ENCODE data around the gene VWC2L. TPM values are rescaled to one million over a fixed set of nuclear protein-coding genes. Genes with fewer than 3 reads are reported as not detected.

Gene VWC2L
- not detected for total RNA-seq

GRCh38 chr2:214410918-214411554 lies at the start of gene VWC2L:
Gene VWC2L, plus strand, starts transcription at chr2:214411054. Its CDS starts 3,140 bp downstream, at chr2:214414194.
- 14 to 17% methylated on average over 19 of the region's 19 CpGs for WGBS, 2 donors
- H3K36me3 ChIP-seq: no peaks in the 10 kb centered on the region
- no peaks in the 10 kb centered on the region for H3K27me3 ChIP-seq
- H3K9me3 ChIP-seq: no peaks in the 10 kb centered on the region
- no peak for TF ChIP-seq POLR2A (IDR thresholded peaks at IDR 0.05)
- no peak for TF ChIP-seq CTCF (IDR thresholded peaks at IDR 0.05)
- intact Hi-C loops (cut with DNase I): no loop called here
- DNase-seq: no peak
- no peak within 1 kb of the TSS for H3K4me3 ChIP-seq
- no peaks in the 10 kb centered on the region for H3K4me1 ChIP-seq
- no peak within 1 kb of the TSS for H3K27ac ChIP-seq

- no peak overlapping the region for H3K27ac ChIP-seq
- H3K27me3 ChIP-seq: no peaks in the 10 kb centered on the region
- DNase-seq: no peak
- H3K9me3 ChIP-seq: no peaks in the 10 kb centered on the region
- intact Hi-C loops (cut with DNase I): no loop called here
- 84 to 86% methylated on average over 4 of the region's 4 CpGs for whole genome bisulfite sequencing, 2 donors
- TF ChIP-seq POLR2A (IDR thresholded peaks at IDR 0.05) (no peak), CTCF (IDR thresholded peaks at IDR 0.05) (no peak)
- H3K4me1 ChIP-seq: no peaks in the 10 kb centered on the region
- H3K4me3 ChIP-seq: no peak overlapping the region
- no peaks in the 10 kb centered on the region for H3K36me3 ChIP-seq
Observed at GRCh38 chr2:214361116-214361515, 49.7 kb upstream of the VWC2L start.

- H3K36me3 ChIP-seq: no peaks in the 10 kb centered on the region
- no peak overlapping the region for H3K4me3 ChIP-seq
- TF ChIP-seq CTCF (IDR thresholded peaks at IDR 0.05) (no peak), POLR2A (IDR thresholded peaks at IDR 0.05) (no peak)
- no peak overlapping the region for H3K27ac ChIP-seq
- 84 to 100% methylated on average over 1 of the region's 1 CpG for WGBS, 2 donors
- no peaks in the 10 kb centered on the region for H3K4me1 ChIP-seq
- intact Hi-C loops (cut with DNase I): no loop called here
- no peak for DNase-seq
- H3K27me3 ChIP-seq: no peaks in the 10 kb centered on the region
- H3K9me3 ChIP-seq: no peaks in the 10 kb centered on the region
Observed at GRCh38 chr2:214365549-214365948, 45.3 kb upstream of the VWC2L start.

- WGBS, 2 donors: 43 to 53% methylated on average over 3 of the region's 3 CpGs
- H3K4me3 ChIP-seq: no peak overlapping the region
- TF ChIP-seq POLR2A (IDR thresholded peaks at IDR 0.05): no peak
- no peak for TF ChIP-seq CTCF (IDR thresholded peaks at IDR 0.05)
- no peak overlapping the region for H3K27ac ChIP-seq
- no peaks in the 10 kb centered on the region for H3K9me3 ChIP-seq
- intact Hi-C loops (cut with DNase I): no loop called here
- H3K27me3 ChIP-seq: no peaks in the 10 kb centered on the region
- DNase-seq: no peak
- H3K4me1 ChIP-seq: no peaks in the 10 kb centered on the region
- no peaks in the 10 kb centered on the region for H3K36me3 ChIP-seq
Observed at GRCh38 chr2:214367171-214367570, 43.7 kb upstream of the VWC2L start.

GRCh38 chr2:214376618-214377285 lies 34.1 kb upstream of the VWC2L start:
- H3K27ac ChIP-seq: no peak overlapping the region
- no peak for TF ChIP-seq POLR2A (IDR thresholded peaks at IDR 0.05)
- no peak for TF ChIP-seq CTCF (IDR thresholded peaks at IDR 0.05)
- intact Hi-C loops (cut with DNase I): no loop called here
- H3K9me3 ChIP-seq: no peaks in the 10 kb centered on the region
- no peaks in the 10 kb centered on the region for H3K36me3 ChIP-seq
- no peak overlapping the region for H3K4me3 ChIP-seq
- H3K27me3 ChIP-seq: no peaks in the 10 kb centered on the region
- peaks cover 0 to 11% (median 0%) of the 10 kb centered on the region in 3 donors for H3K4me1 ChIP-seq
- DNase-seq: no peak
- 83 to 87% methylated on average over 7 of the region's 7 CpGs for WGBS, 2 donors

Data from esophagus squamous epithelium (tissue), 5 donors.